Erythroblast (primary cell): ENCODE measurements around the gene SERINC5.
"Not testable (repeated sequence)": the region's sequence is repeated elsewhere in the genome, so short reads cannot be mapped to it uniquely, and the experiment has no call there.

Source experiments
- DNase-seq, 2 experiments: peaks; one replicate each; lab custom pipeline; 2025; lab: John Stamatoyannopoulos, UW
- GATA1 ChIP-seq: IDR thresholded peaks from 2 replicates; pipeline ENCODE4 v1.6.1; 2011; ENCODE audit warnings: low read depth, mild to moderate bottlenecking, control low read depth, low read length, moderate library complexity
- POLR2A ChIP-seq: IDR thresholded peaks from 2 replicates; pipeline ENCODE4 v1.6.1; 2011; ENCODE audit warnings: mild to moderate bottlenecking, low read length

Gene SERINC5

GRCh38 chr5:80210014-80210413 is 45.8 kb downstream of the SERINC5 start:
- no peak for DNase-seq
- TF ChIP-seq GATA1: no peak
- TF ChIP-seq POLR2A: no peak

DNA sequence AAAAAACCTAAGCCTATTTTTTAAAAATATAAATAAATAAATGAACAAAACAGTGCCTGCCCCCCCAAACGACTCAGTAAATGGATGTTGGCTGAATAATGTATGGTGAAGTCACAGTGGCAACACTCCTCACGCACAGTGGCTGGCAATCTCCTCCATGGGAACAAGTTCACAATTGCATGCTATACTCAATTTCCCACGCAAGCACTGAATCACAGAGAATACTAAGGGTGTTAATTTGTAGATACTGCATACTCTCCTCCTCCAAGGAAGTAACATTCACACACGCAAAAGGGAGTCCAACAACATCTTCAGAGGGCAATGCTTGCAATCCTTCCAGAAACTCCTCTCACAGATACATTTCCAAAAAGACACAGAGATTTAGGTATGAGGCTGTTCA is 47.5 kb downstream of the SERINC5 start:
- TF ChIP-seq GATA1: no peak
- TF ChIP-seq POLR2A: no peak
- no peak for DNase-seq

GRCh38 chr5:80207832-80208231 is 48.0 kb downstream of the SERINC5 start:
- TF ChIP-seq POLR2A (no peak), GATA1 (no peak)
- no peak for DNase-seq

GRCh38 chr5:80206282-80206681 is 49.6 kb downstream of the SERINC5 start:
- DNase-seq: no peak
- TF ChIP-seq GATA1 (no peak), POLR2A (no peak)

DNA sequence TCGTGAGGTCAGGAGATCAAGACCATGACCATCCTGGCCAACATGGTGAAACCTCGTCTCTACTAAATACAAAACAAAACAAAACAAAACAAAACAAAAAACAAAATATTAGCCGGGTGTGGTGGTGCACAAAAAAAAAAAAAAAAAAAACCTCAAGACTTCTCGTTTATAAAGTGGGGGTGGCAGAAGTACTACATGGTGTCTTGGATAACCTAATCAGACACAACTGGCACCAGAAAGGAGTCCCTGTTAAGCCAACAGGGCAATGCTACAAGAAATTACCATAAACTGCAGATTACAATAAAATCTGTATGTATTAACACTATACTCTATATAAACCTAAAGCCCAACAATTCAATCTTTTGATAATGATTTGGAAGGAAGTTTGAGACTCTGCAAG is 50.0 kb downstream of the SERINC5 start:
- peak in 1 of 2 experiments; percentile 15 for DNase-seq
- no peak for TF ChIP-seq POLR2A
- TF ChIP-seq GATA1: no peak

DNA sequence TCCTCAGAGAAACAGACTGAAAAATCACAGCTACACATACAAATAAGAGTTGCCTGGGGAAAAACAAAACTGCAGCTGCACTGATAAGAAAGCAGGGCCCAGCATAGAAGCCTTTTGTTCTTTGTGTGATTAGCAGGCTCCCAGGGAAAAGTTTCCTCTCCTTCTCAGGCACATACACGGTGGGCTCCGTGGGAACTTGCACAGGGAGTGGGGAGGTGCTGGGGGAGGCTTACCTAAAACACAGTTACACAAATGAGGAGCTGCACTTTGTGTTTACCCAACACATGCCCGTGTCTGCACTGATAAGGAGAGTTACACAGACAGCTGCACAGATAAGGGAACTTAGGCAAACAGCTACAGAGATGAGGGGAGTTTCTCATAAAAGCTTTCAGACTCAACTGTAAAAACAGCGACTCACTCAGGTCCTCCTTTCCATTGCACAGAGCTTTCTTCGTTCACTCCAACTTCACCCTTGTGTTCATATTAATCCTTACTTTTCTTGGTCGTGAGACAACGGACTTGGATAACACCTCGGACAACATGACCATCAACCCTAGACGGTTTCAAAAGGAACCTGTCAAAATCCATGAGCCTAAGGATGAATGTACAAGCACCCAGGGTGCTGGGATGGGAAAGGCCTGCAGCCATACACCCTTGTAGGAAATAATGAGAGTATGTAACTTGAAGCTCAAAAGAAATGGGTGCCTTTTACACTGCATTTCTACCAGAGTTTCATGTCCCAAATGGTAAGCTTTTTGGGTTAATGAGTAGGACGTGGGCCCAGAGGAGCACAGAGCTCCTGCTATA is 50.8 kb downstream of the SERINC5 start:
- TF ChIP-seq POLR2A (peak; percentile 20), GATA1 (peak; percentile 87)
- peak; percentile 73 to 91 for DNase-seq

- not testable (repeated sequence) for DNase-seq
Measured at GRCh38 chr5:80201763-80202162, 54.1 kb downstream of the SERINC5 start.

- TF ChIP-seq POLR2A: no peak
- no peak for TF ChIP-seq GATA1
Measured at GRCh38 chr5:80198920-80199319, 56.9 kb downstream of the SERINC5 start.

GRCh38 chr5:80198399-80198798 is 57.4 kb downstream of the SERINC5 start:
- TF ChIP-seq POLR2A: no peak
- no peak for DNase-seq

More at GRCh38 chr5:80198920-80199319, 56.9 kb downstream of the SERINC5 start:
- DNase-seq: no peak

DNA sequence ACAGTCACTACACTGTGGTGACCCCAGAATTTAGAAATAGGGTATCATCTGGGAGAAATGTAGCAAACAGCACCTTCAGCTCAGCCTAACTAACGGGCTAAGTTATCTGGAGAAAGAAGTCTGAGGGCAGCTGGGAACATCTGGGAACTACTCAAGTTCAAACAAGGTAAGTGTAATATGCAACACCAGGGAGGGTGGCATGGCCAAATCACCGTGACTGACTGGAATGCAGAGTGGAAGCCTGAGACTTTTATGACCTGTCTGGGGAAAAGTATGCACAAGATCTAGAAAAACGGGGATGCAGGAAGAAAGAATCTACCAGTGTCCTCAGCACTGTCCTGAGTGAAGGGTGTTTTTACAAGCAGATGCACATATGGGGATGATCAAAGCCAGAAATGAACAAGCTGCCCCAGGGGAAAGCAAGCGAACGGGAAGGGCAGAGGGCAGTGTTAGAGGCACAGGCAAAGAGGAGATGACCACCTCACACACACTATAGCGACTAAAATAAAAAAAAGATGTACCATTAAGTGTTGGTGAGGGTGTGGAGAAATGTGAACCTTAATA is 59.9 kb downstream of the SERINC5 start:
- no peak for DNase-seq
- TF ChIP-seq POLR2A (no peak), GATA1 (no peak)

DNA sequence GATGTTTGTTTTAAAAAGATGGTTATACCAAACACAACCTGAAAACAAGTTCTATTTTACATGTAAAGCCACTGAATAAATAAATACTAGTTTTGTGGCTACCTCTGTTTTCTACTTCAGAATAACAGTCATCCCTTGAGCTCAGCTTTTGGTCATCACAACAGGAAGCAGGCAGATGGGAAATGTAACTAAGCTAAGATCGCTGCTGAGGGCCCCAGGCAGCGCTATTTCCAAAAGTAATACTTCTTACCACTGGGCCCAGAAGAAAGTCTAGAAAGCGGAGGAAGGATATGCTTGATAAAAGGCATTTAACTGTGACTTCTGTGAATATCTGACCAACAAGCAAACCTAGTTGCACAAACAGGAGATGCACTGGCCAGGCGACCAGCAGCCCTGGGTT is 61.4 kb downstream of the SERINC5 start:
- no peak for TF ChIP-seq POLR2A
- no peak for TF ChIP-seq GATA1
- DNase-seq: no peak

GRCh38 chr5:80193401-80193800 is 62.4 kb downstream of the SERINC5 start:
- DNase-seq: no peak

DNA sequence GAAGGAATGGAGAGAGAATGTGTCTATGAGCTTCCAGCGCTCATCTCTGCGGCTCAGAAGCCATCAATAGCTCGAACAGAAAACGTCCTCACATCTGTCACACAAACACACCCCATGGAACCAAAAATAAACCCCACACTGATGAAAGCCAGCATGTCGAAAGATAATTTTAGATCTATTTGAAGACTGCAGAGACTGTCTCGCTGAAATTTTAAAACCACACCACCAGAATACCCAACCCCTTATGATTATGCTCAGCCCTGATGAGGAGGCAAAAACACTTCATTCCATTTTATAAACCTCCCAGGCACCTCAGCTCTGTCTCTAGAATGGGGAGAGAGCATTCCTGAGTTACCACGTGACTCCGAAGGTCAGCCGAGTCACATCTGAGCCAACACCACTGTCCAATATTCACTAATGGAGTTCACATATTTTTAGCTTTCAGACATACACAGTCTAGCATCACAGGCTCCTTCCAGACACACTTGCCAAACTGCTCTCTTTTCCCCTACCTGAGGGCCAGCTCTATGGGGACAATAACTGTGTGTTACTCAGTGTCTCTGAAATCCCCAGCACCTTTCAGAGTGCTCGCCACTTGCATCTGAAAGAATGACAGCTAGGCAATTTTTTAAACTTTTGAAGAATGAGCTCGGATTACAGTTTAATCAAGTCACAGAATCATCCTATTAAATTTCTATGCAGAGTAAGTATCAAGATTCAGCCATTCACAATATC is 63.2 kb downstream of the SERINC5 start:
- no peak for TF ChIP-seq GATA1
- no peak for TF ChIP-seq POLR2A
- no peak for DNase-seq

More at GRCh38 chr5:80193401-80193800, 62.4 kb downstream of the SERINC5 start:
- TF ChIP-seq POLR2A (no peak), GATA1 (no peak)

GRCh38 chr5:80191991-80192398 is 63.9 kb downstream of the SERINC5 start:
- TF ChIP-seq GATA1: no peak
- peak; percentile 80 for TF ChIP-seq POLR2A
- peak; percentile 63 to 82 for DNase-seq
